ENCODE data around the gene BSN. TPM values are rescaled to one million over a fixed set of nuclear protein-coding genes. Genes with fewer than 3 reads are reported as not detected.

Gene BSN
- total and polyA plus RNA-seq, 2 donors (not counting 1 experiment from before 2014, with no cell fraction given) = under 0.01 to 0.01 TPM

DNA sequence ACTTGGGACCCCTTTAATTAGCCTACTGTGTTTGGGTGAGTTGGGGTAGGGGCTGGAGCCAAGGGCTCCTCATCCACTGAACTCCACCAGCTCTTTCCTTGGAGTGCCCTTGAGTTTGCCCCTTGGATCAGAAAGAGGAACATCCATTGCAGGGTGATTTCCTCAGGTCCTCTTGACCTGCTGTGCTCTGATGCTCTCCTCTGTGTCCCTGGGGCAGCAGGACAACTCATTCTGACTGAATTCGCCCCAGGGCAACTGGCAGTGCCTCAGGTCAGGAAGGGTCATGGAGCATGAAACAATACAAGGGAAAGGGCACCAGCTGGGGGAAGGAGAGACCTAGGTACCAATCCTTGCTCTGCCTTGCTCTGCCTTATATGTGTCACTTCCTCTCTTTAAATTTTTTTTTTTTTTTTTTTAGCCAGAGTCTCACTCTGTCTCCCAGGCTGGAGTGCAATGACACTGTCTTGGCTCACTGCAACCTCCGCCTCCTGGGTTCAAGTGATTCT, 47.8 kb downstream of the BSN start:
- no peaks in the 10 kb centered on the region for H3K36me3 ChIP-seq (ENCODE audit: control insufficient read depth, insufficient read depth, low read length)
- H3K9ac ChIP-seq (ENCODE audit: insufficient read depth, low read length) = no peak overlapping the region
- no peaks in the 10 kb centered on the region for H3K4me1 ChIP-seq (ENCODE audit: control insufficient read depth, extremely low read depth, insufficient read depth, low read length)
- no peak overlapping the region for H3K4me3 ChIP-seq (replicated peaks in 1 of 4; ENCODE audit: control extremely low read depth in 1 of 4, insufficient read depth in 1 of 4, low read depth in 3 of 4, low read length in 4 of 4)
- H3K9me3 ChIP-seq (ENCODE audit: control insufficient read depth, insufficient read depth, low read depth, low read length) = no peaks in the 10 kb centered on the region
- no peak for TF ChIP-seq EZH2 (IDR thresholded peaks at IDR 0.05; ENCODE audit: low read length, missing control alignments)
- TF ChIP-seq, protein P1, sequence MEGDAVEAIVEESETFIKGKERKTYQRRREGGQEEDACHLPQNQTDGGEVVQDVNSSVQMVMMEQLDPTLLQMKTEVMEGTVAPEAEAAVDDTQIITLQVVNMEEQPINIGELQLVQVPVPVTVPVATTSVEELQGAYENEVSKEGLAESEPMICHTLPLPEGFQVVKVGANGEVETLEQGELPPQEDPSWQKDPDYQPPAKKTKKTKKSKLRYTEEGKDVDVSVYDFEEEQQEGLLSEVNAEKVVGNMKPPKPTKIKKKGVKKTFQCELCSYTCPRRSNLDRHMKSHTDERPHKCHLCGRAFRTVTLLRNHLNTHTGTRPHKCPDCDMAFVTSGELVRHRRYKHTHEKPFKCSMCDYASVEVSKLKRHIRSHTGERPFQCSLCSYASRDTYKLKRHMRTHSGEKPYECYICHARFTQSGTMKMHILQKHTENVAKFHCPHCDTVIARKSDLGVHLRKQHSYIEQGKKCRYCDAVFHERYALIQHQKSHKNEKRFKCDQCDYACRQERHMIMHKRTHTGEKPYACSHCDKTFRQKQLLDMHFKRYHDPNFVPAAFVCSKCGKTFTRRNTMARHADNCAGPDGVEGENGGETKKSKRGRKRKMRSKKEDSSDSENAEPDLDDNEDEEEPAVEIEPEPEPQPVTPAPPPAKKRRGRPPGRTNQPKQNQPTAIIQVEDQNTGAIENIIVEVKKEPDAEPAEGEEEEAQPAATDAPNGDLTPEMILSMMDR (conservative IDR thresholded peaks at IDR 0.05 in 1 of 2, IDR thresholded peaks at IDR 0.05 in 1 of 2; ENCODE audit: low read depth in 1 of 2, low read length in 2 of 2) = no peak
- H4K20me1 ChIP-seq (ENCODE audit: control insufficient read depth, extremely low read depth, insufficient read depth, low read length) = no peaks in the 10 kb centered on the region
- no peak overlapping the region for H2AFZ ChIP-seq (ENCODE audit: low read length)
- no peaks in the 10 kb centered on the region for H3K27me3 ChIP-seq (ENCODE audit: control insufficient read depth, insufficient read depth, low read length)
- H3K27ac ChIP-seq (ENCODE audit: insufficient read depth, low read length) = no peak overlapping the region
- DNase-seq (ENCODE audit: low read depth in 2 of 2) = no peak
- no peaks in the 10 kb centered on the region for H3K79me2 ChIP-seq (ENCODE audit: control insufficient read depth, insufficient read depth, low read length)
- no peak overlapping the region for H3K4me2 ChIP-seq (ENCODE audit: extremely low read depth, insufficient read depth, low read length)

DNA sequence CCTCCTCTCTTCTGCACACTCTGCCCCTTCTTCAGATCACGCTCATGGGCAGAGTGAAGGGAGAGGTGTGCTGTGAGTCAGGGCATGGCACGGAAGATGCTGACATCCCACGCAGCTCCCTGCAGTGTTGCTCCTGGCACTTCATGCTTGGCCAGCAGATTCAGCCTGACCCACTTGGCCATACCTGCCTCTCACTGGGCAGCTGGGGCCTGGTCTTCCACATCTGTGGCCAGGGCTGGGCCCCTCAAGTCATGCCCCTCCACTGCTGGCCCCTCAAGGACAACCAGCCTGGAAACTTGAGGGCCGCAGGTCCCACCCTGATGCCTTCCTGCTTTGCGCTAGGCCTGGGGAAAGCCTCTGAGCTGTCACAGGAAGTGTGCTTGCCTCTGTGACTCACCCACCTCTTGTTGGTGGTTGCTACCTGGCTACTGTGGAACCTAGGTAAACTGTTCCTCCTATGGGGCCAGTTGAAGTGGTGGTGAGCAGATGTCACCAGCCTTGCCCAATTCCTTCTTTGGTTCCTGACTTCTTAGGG, 48.7 kb downstream of the BSN start:
- no peak overlapping the region for H3K4me2 ChIP-seq (ENCODE audit: extremely low read depth, insufficient read depth, low read length)
- H3K9ac ChIP-seq (ENCODE audit: insufficient read depth, low read length) = no peak overlapping the region
- H3K4me1 ChIP-seq (ENCODE audit: control insufficient read depth, extremely low read depth, insufficient read depth, low read length) = no peaks in the 10 kb centered on the region
- no peak for DNase-seq (ENCODE audit: low read depth in 2 of 2)
- TF ChIP-seq EZH2 (IDR thresholded peaks at IDR 0.05; ENCODE audit: low read length, missing control alignments) = no peak
- no peaks in the 10 kb centered on the region for H4K20me1 ChIP-seq (ENCODE audit: control insufficient read depth, extremely low read depth, insufficient read depth, low read length)
- H3K36me3 ChIP-seq (ENCODE audit: control insufficient read depth, insufficient read depth, low read length) = no peaks in the 10 kb centered on the region
- H3K27me3 ChIP-seq (ENCODE audit: control insufficient read depth, insufficient read depth, low read length) = no peaks in the 10 kb centered on the region
- no peak overlapping the region for H3K4me3 ChIP-seq (replicated peaks in 1 of 4; ENCODE audit: control extremely low read depth in 1 of 4, insufficient read depth in 1 of 4, low read depth in 3 of 4, low read length in 4 of 4)
- H2AFZ ChIP-seq (ENCODE audit: low read length) = no peak overlapping the region
- no peak overlapping the region for H3K27ac ChIP-seq (ENCODE audit: insufficient read depth, low read length)
- no peaks in the 10 kb centered on the region for H3K9me3 ChIP-seq (ENCODE audit: control insufficient read depth, insufficient read depth, low read depth, low read length)
- H3K79me2 ChIP-seq (ENCODE audit: control insufficient read depth, insufficient read depth, low read length) = no peaks in the 10 kb centered on the region

DNA sequence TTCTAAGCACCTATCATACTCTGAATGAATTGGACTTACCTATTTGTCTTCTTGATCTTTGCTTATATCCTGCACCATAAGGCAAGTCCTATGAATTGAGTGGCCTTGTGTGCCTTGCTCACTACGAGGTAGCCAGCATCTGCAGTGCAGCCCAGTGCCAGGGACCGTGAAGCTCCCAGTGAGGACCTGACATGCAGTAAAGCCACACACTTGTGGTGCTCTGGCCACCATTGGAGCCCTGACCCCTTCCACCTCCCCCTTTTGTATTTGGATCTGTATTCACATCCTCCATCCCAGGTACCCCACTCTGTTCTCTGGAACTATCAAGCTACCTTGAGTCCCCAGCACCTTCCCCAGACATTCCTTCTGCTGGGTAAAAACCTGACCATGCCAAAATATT, 52.1 kb downstream of the BSN start:
- H3K27ac ChIP-seq (ENCODE audit: insufficient read depth, low read length) = no peak overlapping the region
- H3K27me3 ChIP-seq (ENCODE audit: control insufficient read depth, insufficient read depth, low read length) = no peaks in the 10 kb centered on the region
- H3K36me3 ChIP-seq (ENCODE audit: control insufficient read depth, insufficient read depth, low read length) = no peaks in the 10 kb centered on the region
- H3K4me2 ChIP-seq (ENCODE audit: extremely low read depth, insufficient read depth, low read length) = no peak overlapping the region
- no peaks in the 10 kb centered on the region for H3K4me1 ChIP-seq (ENCODE audit: control insufficient read depth, extremely low read depth, insufficient read depth, low read length)
- no peak overlapping the region for H2AFZ ChIP-seq (ENCODE audit: low read length)
- no peak for TF ChIP-seq EZH2 (IDR thresholded peaks at IDR 0.05; ENCODE audit: low read length, missing control alignments)
- no peaks in the 10 kb centered on the region for H4K20me1 ChIP-seq (ENCODE audit: control insufficient read depth, extremely low read depth, insufficient read depth, low read length)
- no peak overlapping the region for H3K4me3 ChIP-seq (replicated peaks in 1 of 4; ENCODE audit: control extremely low read depth in 1 of 4, insufficient read depth in 1 of 4, low read depth in 3 of 4, low read length in 4 of 4)
- H3K79me2 ChIP-seq (ENCODE audit: control insufficient read depth, insufficient read depth, low read length) = no peaks in the 10 kb centered on the region
- H3K9me3 ChIP-seq (ENCODE audit: control insufficient read depth, insufficient read depth, low read depth, low read length) = no peaks in the 10 kb centered on the region
- DNase-seq (ENCODE audit: low read depth in 2 of 2) = no peak
- no peak overlapping the region for H3K9ac ChIP-seq (ENCODE audit: insufficient read depth, low read length)

DNA sequence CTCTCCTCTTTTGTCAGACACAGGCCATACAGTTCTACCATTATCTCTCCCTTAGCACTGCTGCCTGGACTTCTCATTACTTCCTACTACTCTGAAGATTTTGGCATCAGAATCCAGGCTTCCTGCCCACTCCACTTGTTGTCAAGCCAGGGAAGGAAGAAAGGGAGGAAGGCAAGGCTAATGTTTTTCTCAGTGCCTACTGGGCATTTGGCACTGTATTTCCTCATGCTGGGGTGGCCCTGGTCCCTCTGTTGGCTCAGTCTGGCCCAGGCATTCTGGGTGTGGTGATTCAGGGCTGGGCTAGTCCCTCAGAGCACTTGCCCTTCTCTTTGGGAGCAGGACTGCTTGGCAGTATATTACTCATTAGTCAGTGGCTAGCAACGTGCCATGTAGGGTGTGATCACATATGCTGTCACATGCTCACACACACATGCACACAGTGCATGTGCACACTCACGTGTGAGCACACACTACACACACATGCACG, 52.9 kb downstream of the BSN start:
- no peak overlapping the region for H3K27ac ChIP-seq (ENCODE audit: insufficient read depth, low read length)
- TF ChIP-seq, protein P1 (conservative IDR thresholded peaks at IDR 0.05 in 1 of 2, IDR thresholded peaks at IDR 0.05 in 1 of 2; ENCODE audit: low read depth in 1 of 2, low read length in 2 of 2) = no peak
- TF ChIP-seq EZH2 (IDR thresholded peaks at IDR 0.05; ENCODE audit: low read length, missing control alignments) = no peak
- H4K20me1 ChIP-seq (ENCODE audit: control insufficient read depth, extremely low read depth, insufficient read depth, low read length) = no peaks in the 10 kb centered on the region
- no peak for DNase-seq (ENCODE audit: low read depth in 2 of 2)
- no peaks in the 10 kb centered on the region for H3K4me1 ChIP-seq (ENCODE audit: control insufficient read depth, extremely low read depth, insufficient read depth, low read length)
- no peak overlapping the region for H3K4me3 ChIP-seq (replicated peaks in 1 of 4; ENCODE audit: control extremely low read depth in 1 of 4, insufficient read depth in 1 of 4, low read depth in 3 of 4, low read length in 4 of 4)
- H3K27me3 ChIP-seq (ENCODE audit: control insufficient read depth, insufficient read depth, low read length) = no peaks in the 10 kb centered on the region
- H2AFZ ChIP-seq (ENCODE audit: low read length) = no peak overlapping the region
- H3K36me3 ChIP-seq (ENCODE audit: control insufficient read depth, insufficient read depth, low read length) = no peaks in the 10 kb centered on the region
- H3K9ac ChIP-seq (ENCODE audit: insufficient read depth, low read length) = no peak overlapping the region
- no peak overlapping the region for H3K4me2 ChIP-seq (ENCODE audit: extremely low read depth, insufficient read depth, low read length)
- no peaks in the 10 kb centered on the region for H3K79me2 ChIP-seq (ENCODE audit: control insufficient read depth, insufficient read depth, low read length)
- H3K9me3 ChIP-seq (ENCODE audit: control insufficient read depth, insufficient read depth, low read depth, low read length) = no peaks in the 10 kb centered on the region

Measured in fibroblast of lung (primary cell).